Caco-2 (cell line): ENCODE data around the gene UNKL. TPM values are rescaled to one million over a fixed set of nuclear protein-coding genes. Genes with fewer than 3 reads are reported as not detected.

Source experiments
- BruUV-seq: library from RNA; stranded (reverse); fragments of 400-500 nt; replicated peaks from 2 replicates; lab custom pipeline; 2021; lab: Mats Ljungman, UMichigan
- CTCF ChIA-PET: fragments of 300-600 bp; sonication (Branson Sonifier 250); formaldehyde crosslinking; loops from one replicate; lab custom pipeline; 2022; ENCODE audit warnings: antibody characterized with exemption; lab: Charles Lee
- POLR2A ChIA-PET: fragments of 300-600 bp; sonication (Branson Sonifier 250); formaldehyde crosslinking; loops from one replicate; lab custom pipeline; 2022; ENCODE audit warnings: antibody characterized with exemption; lab: Charles Lee
- DNase-seq, 2 experiments: peaks; one replicate each; pipeline versions ENCODE4 v3.0.0 to v3.0.0-alpha.2; 2020 to 2022
- H3K27me3 ChIP-seq: replicated peaks from 2 replicates; pipeline ENCODE4 v1.6.0; 2011; ENCODE audit warnings: low read length; ENCODE audit not compliant: control insufficient read depth, insufficient read depth
- H3K36me3 ChIP-seq: 2 replicates; pipeline ENCODE4 v1.5.1; 2011; ENCODE audit warnings: low read length; ENCODE audit not compliant: control insufficient read depth, insufficient read depth
- H3K4me1 ChIP-seq: fragments of 250-450 bp; sonication (Bioruptor Pico); 2 replicates; pipeline ENCODE4 v1.5.1; 2020; ENCODE audit warnings: mild to moderate bottlenecking
- H3K4me3 ChIP-seq: 2 replicates; pipeline ENCODE4 v1.5.1; 2011; ENCODE audit warnings: low read depth, mild to moderate bottlenecking, control low read depth, low read length
- H3K9me3 ChIP-seq: fragments of 250-450 bp; sonication (Bioruptor Pico); 2 replicates; pipeline ENCODE4 v1.5.1; 2020; ENCODE audit warnings: mild to moderate bottlenecking, moderate library complexity
- H3K27ac Mint-ChIP-seq: one replicate; pipeline ENCODE4 v1.8.0; 2022; ENCODE audit warnings: mixed read lengths; ENCODE audit not compliant: unreplicated experiment
- H3K27me3 Mint-ChIP-seq: one replicate; pipeline ENCODE4 v1.8.0; 2022; ENCODE audit warnings: mixed read lengths; ENCODE audit not compliant: insufficient read depth, unreplicated experiment
- H3K36me3 Mint-ChIP-seq: one replicate; pipeline ENCODE4 v1.8.0; 2022; ENCODE audit warnings: mild to moderate bottlenecking, mixed read lengths; ENCODE audit not compliant: insufficient read depth, unreplicated experiment
- H3K4me1 Mint-ChIP-seq: one replicate; pipeline ENCODE4 v1.8.0; 2022; ENCODE audit warnings: low read depth, mixed read lengths; ENCODE audit not compliant: unreplicated experiment
- H3K4me3 Mint-ChIP-seq: one replicate; pipeline ENCODE4 v1.8.0; 2022; ENCODE audit warnings: mild to moderate bottlenecking, moderate library complexity, mixed read lengths; ENCODE audit not compliant: unreplicated experiment
- H3K9me3 Mint-ChIP-seq: one replicate; pipeline ENCODE4 v1.8.0; 2022; ENCODE audit warnings: mixed read lengths; ENCODE audit not compliant: unreplicated experiment
- CTCF ChIP-seq, 2 experiments: fragments of 200-600 bp in 1 of 2; IDR thresholded peaks; 1 replicate in 1 of 2; 2 replicates in 1 of 2; pipeline versions ENCODE4 v1.5.1 to v1.8.0; 2011 to 2022; ENCODE audit warnings: antibody characterized with exemption in 1 of 2, control low read depth in 1 of 2, inconsistent platforms in 1 of 2, low read depth in 1 of 2, low read length in 1 of 2, mild to moderate bottlenecking in 1 of 2, moderate library complexity in 1 of 2; ENCODE audit not compliant: insufficient read depth in 1 of 2, severe bottlenecking in 1 of 2, unreplicated experiment in 1 of 2
- intact Hi-C: fragments of 100-400 bp; cut with micrococcal nuclease; formaldehyde crosslinking; loops from one replicate; pipeline ENCODE4 v1.10.0; 2022; ENCODE audit not compliant: unreplicated experiment
- total RNA-seq: library from RNA; stranded (reverse); gene quantifications from 2 replicates; pipeline ENCODE4 v1.2.3, GENCODE V29; 2022

UNKL gene
- total RNA-seq, 1 experiment from 2014 or later = 31.2 TPM

GRCh38 chr16:1319041-1319440, 95.5 kb downstream of the UNKL start:
- BruUV-seq = no TSS peak
- no peaks in the 10 kb centered on the region for H3K27me3 ChIP-seq
- Mint-ChIP-seq H3K27me3 (no peaks in the 10 kb centered on the region), H3K4me3 (no peak overlapping the region), H3K9me3 (no peaks in the 10 kb centered on the region), H3K27ac (no peak overlapping the region), H3K4me1 (no peaks in the 10 kb centered on the region), H3K36me3 (peaks cover 70% of the 10 kb centered on the region)
- H3K36me3 ChIP-seq = peaks cover 7% of the 10 kb centered on the region
- TF ChIP-seq CTCF (IDR thresholded peaks at IDR 0.05; ENCODE audit: insufficient read depth in 1 of 2, low read depth in 1 of 2, low read length in 1 of 2, severe bottlenecking in 1 of 2, unreplicated experiment in 1 of 2) = no peak
- no peaks in the 10 kb centered on the region for H3K4me1 ChIP-seq
- H3K4me3 ChIP-seq = no peak overlapping the region
- ChIA-PET CTCF (no interaction called here), POLR2A (no interaction called here)
- no peaks in the 10 kb centered on the region for H3K9me3 ChIP-seq
- intact Hi-C loops = no loop called here
- DNase-seq = no peak

- H3K27me3 ChIP-seq = no peaks in the 10 kb centered on the region
- H3K4me1 ChIP-seq = no peaks in the 10 kb centered on the region
- H3K36me3 Mint-ChIP-seq = peaks cover 68% of the 10 kb centered on the region
- no peaks in the 10 kb centered on the region for H3K9me3 Mint-ChIP-seq
- ChIA-PET POLR2A (no interaction called here), CTCF (no interaction called here)
- H3K9me3 ChIP-seq = no peaks in the 10 kb centered on the region
- H3K27ac Mint-ChIP-seq = peak overlapping the region; percentile 51
- H3K4me3 ChIP-seq = no peak overlapping the region
- intact Hi-C loops = no loop called here
- BruUV-seq = no TSS peak
- no peak overlapping the region for H3K4me3 Mint-ChIP-seq
- no peak for DNase-seq
- TF ChIP-seq CTCF (IDR thresholded peaks at IDR 0.05; ENCODE audit: insufficient read depth in 1 of 2, low read depth in 1 of 2, low read length in 1 of 2, severe bottlenecking in 1 of 2, unreplicated experiment in 1 of 2) = no peak
- no peaks in the 10 kb centered on the region for H3K4me1 Mint-ChIP-seq
- H3K27me3 Mint-ChIP-seq = no peaks in the 10 kb centered on the region
- H3K36me3 ChIP-seq = peaks cover 7% of the 10 kb centered on the region
Measured at GRCh38 chr16:1318268-1318545, 96.3 kb downstream of the UNKL start.

GRCh38 chr16:1317479-1318267, 96.8 kb downstream of the UNKL start:
- TF ChIP-seq CTCF (IDR thresholded peaks at IDR 0.05; ENCODE audit: insufficient read depth in 1 of 2, low read depth in 1 of 2, low read length in 1 of 2, severe bottlenecking in 1 of 2, unreplicated experiment in 1 of 2) = no peak
- no peaks in the 10 kb centered on the region for H3K9me3 ChIP-seq
- no peak overlapping the region for H3K4me3 ChIP-seq
- peaks cover 71% of the 10 kb centered on the region for H3K36me3 Mint-ChIP-seq
- no peaks in the 10 kb centered on the region for H3K27me3 Mint-ChIP-seq
- H3K4me1 ChIP-seq = no peaks in the 10 kb centered on the region
- DNase-seq = no peak
- no peaks in the 10 kb centered on the region for H3K27me3 ChIP-seq
- H3K4me3 Mint-ChIP-seq = no peak overlapping the region
- no peaks in the 10 kb centered on the region for H3K4me1 Mint-ChIP-seq
- no peak overlapping the region for H3K27ac Mint-ChIP-seq
- no peaks in the 10 kb centered on the region for H3K9me3 Mint-ChIP-seq
- no TSS peak for BruUV-seq
- POLR2A ChIA-PET = interaction anchor here (0.6 kb wide), 1 partner anchor 25 kb away, joined by 3 read pairs; no protein-coding TSS in a partner anchor
- peaks cover 7% of the 10 kb centered on the region for H3K36me3 ChIP-seq
- CTCF ChIA-PET = no interaction called here
- intact Hi-C loops = no loop called here
